Measurements from ENCODE around the gene LIN7A. TPM values are rescaled to one million over a fixed set of nuclear protein-coding genes. Genes with fewer than 3 reads are reported as not detected.

LIN7A gene
- total RNA-seq, 6 donors from 2014 or later: 7.9 to 32.5 (median 13.8) TPM

DNA sequence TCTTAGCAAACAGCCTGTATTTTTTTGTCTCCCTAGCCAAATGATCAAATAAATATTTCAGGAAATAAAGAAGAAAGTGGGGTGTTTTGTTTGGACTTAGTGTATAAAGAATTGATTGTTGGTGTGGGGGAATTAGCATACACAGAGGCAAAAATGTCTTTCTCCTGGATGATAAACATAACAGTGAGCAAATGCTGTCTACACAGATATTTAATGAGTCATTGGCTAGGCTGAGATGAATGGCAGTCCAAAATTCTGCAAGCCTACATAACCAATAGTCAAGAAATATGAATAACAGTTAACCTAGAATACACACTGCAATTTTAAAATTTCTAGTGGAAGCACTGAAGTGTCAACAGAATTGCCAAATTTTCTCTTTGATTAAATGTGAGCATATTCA is 185.3 kb downstream of the LIN7A start:
- Histone ChIP-seq H3K27me3 (no peaks in the 10 kb centered on the region), H3K4me1 (no peaks in the 10 kb centered on the region), H3K4me3 (no peak overlapping the region), H3K9me3 (no peaks in the 10 kb centered on the region), H3K27ac (no peak overlapping the region), H3K36me3 (no peaks in the 10 kb centered on the region)
- TF ChIP-seq EP300 (IDR thresholded peaks at IDR 0.05): no peak
- TF ChIP-seq, protein P1, sequence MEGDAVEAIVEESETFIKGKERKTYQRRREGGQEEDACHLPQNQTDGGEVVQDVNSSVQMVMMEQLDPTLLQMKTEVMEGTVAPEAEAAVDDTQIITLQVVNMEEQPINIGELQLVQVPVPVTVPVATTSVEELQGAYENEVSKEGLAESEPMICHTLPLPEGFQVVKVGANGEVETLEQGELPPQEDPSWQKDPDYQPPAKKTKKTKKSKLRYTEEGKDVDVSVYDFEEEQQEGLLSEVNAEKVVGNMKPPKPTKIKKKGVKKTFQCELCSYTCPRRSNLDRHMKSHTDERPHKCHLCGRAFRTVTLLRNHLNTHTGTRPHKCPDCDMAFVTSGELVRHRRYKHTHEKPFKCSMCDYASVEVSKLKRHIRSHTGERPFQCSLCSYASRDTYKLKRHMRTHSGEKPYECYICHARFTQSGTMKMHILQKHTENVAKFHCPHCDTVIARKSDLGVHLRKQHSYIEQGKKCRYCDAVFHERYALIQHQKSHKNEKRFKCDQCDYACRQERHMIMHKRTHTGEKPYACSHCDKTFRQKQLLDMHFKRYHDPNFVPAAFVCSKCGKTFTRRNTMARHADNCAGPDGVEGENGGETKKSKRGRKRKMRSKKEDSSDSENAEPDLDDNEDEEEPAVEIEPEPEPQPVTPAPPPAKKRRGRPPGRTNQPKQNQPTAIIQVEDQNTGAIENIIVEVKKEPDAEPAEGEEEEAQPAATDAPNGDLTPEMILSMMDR (IDR thresholded peaks at IDR 0.05): no peak
- no peak for TF ChIP-seq POLR2AphosphoS5 (IDR thresholded peaks at IDR 0.05)
- TF ChIP-seq POLR2A (IDR thresholded peaks at IDR 0.05): no peak
- DNase-seq (no peak), ATAC-seq (ENCODE audit: low FRiP score in 2 of 2) (no peak)

DNA sequence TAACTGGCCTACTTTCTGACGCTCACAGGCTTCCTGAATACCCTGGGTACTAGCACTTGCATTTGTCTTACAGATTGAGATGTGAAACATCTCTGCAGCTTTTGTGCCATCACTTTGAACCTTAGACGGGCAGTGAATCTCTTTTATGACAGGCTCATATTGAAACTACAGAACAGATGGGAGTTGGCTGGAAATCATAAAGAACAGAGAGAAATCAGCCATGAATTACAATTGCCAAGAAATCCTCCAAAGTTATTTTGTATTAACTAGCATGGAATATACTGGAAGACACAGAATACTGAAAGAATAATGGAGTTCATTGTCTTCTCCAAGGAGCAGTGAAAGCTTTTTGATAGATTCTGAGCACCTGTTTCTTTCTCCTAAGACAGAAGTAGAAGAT is 188.3 kb downstream of the LIN7A start:
- no peak overlapping the region for H3K27ac ChIP-seq
- no peaks in the 10 kb centered on the region for H3K27me3 ChIP-seq
- ATAC-seq (ENCODE audit: low FRiP score in 2 of 2) (no peak), DNase-seq (no peak)
- TF ChIP-seq, protein P1 (IDR thresholded peaks at IDR 0.05): no peak
- TF ChIP-seq POLR2AphosphoS5 (IDR thresholded peaks at IDR 0.05) (no peak), POLR2A (IDR thresholded peaks at IDR 0.05) (no peak), EP300 (IDR thresholded peaks at IDR 0.05) (no peak)
- H3K36me3 ChIP-seq: no peaks in the 10 kb centered on the region
- 79 to 80% methylated on average over 2 of the region's 2 CpGs for WGBS, 2 donors
- no peaks in the 10 kb centered on the region for H3K4me1 ChIP-seq
- H3K4me3 ChIP-seq: no peak overlapping the region
- no peaks in the 10 kb centered on the region for H3K9me3 ChIP-seq

DNA sequence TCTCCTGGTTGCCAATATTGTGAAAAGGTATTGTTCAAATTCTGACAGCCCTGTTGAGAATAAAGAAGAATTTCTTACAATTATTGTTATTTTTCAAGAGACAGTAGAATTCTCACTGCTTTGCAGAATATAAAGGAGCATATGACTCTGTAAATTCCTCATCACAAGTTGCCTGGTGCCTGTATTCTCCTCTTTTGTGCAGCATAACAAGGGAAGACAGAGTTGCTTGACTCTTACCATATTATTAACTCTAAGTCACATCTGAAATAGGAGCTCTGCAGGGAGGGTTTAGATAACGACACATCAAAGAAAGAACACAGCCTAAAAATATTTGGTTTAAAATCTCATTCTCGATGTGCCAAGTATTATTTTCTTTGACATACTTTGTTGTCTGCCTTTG is 189.9 kb downstream of the LIN7A start:
- Histone ChIP-seq H3K4me3 (no peak overlapping the region), H3K4me1 (no peaks in the 10 kb centered on the region), H3K9me3 (no peaks in the 10 kb centered on the region), H3K27me3 (no peaks in the 10 kb centered on the region), H3K36me3 (no peaks in the 10 kb centered on the region), H3K27ac (no peak overlapping the region)
- ATAC-seq (ENCODE audit: low FRiP score in 2 of 2) (no peak), DNase-seq (no peak)
- no peak for TF ChIP-seq EP300 (IDR thresholded peaks at IDR 0.05)
- TF ChIP-seq POLR2AphosphoS5 (IDR thresholded peaks at IDR 0.05): no peak
- TF ChIP-seq POLR2A (IDR thresholded peaks at IDR 0.05): no peak
- TF ChIP-seq, protein P1 (IDR thresholded peaks at IDR 0.05): no peak
- 61 to 69% methylated on average over 2 of the region's 2 CpGs for WGBS, 2 donors

DNA sequence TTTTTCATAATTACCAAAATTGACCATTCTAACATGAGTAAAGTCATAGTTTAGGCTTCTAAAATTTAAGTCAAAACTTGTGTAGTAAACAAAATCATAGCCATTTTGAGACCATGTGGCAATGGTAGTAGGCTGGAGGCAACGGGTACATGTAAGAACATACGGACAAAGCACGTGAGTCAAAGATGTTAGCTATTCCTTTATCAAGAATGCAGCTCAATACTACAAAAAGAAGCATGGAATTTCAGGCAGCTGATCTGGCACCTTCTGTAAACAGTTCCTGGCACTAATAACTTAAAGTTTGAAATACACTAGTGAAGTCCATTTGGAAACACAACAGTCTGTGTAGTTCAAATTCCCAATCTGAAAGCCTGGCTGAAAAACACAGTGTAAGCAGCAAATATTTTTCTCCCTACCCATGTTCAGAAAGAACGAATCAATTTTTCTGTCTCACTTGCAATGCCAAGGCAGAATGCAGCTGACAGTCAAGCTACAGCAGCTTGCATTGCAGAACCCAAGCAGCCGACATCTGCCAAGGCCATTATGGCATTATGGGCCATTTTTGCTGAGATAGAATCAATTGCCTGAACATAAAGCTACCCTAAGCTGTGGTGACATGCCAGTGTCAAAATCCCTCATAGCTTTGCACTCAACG is 191.8 kb downstream of the LIN7A start:
- no peaks in the 10 kb centered on the region for H3K36me3 ChIP-seq
- no peak overlapping the region for H3K27ac ChIP-seq
- H3K4me1 ChIP-seq: no peaks in the 10 kb centered on the region
- no peaks in the 10 kb centered on the region for H3K27me3 ChIP-seq
- no peak overlapping the region for H3K4me3 ChIP-seq
- ATAC-seq (ENCODE audit: low FRiP score in 2 of 2): no peak
- TF ChIP-seq, protein P1 (IDR thresholded peaks at IDR 0.05): no peak
- TF ChIP-seq POLR2A (IDR thresholded peaks at IDR 0.05): no peak
- no peak for TF ChIP-seq EP300 (IDR thresholded peaks at IDR 0.05)
- TF ChIP-seq POLR2AphosphoS5 (IDR thresholded peaks at IDR 0.05): no peak
- DNase-seq: no peak
- H3K9me3 ChIP-seq: no peaks in the 10 kb centered on the region
- 60 to 64% methylated on average over 6 of the region's 6 CpGs for WGBS, 2 donors

Small RNA genes within 50 kb of the gene (small RNA-seq; reads per million reads assigned to genes)
- 0 reads per million in 4 donors for gene MIR617
- 0 to 1.1 (median 0.09) reads per million in 4 donors for gene MIR618

Other genes starting within 250 kb of the LIN7A start
- gene MYF6, start 230.3 kb downstream of the LIN7A start, total RNA-seq: not detected
- gene MYF5, start 221.0 kb downstream of the LIN7A start, total RNA-seq: not detected
- gene ACSS3, start 140.1 kb upstream of the LIN7A start, total RNA-seq: 10 to 100 TPM; 23.5 to 61.8 (median 26.0) TPM

All from upper lobe of left lung (tissue), 6 donors.